ENCODE measurements around the gene GALNT15.

Gene GALNT15

DNA sequence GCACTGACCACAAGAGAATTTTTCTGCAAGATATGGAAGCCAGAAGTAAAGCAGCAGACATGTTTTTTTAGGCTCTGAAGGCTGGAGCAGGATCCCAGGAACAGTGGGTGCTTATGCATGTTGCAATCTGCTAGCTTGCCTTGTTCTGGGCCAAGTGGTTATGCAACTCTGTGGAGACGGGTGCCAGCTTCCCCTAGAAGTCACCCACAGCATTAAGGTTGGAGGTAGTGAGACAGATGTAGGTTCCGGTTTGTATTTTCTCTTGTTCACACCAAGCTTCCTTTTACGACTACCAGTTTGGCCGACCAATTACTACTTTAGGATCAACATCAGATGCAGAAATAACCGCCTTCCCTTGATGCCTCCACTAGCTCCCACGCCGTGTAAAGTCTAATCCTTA is 79.1 kb downstream of the GALNT15 start:
- Histone ChIP-seq H3K4me1 (ENCODE audit: insufficient read depth, low read length, poor library complexity, severe bottlenecking) (no peaks in the 10 kb centered on the region), H3K4me3 (ENCODE audit: low read length, poor library complexity, severe bottlenecking) (no peak overlapping the region), H3K79me2 (ENCODE audit: insufficient read depth, low read length) (no peaks in the 10 kb centered on the region), H3F3A (ENCODE audit: low read depth) (no peaks in the 10 kb centered on the region), H3K9ac (ENCODE audit: low read depth, low read length, poor library complexity, severe bottlenecking) (no peak overlapping the region), H3K9me3 (ENCODE audit: insufficient read depth, low read depth, low read length) (no peaks in the 10 kb centered on the region), H3K36me3 (ENCODE audit: insufficient read depth, low read length) (no peaks in the 10 kb centered on the region), H3K4me2 (ENCODE audit: low read depth, low read length, poor library complexity, severe bottlenecking) (no peak overlapping the region), H3K27me3 (ENCODE audit: insufficient read depth, low read length, poor library complexity, severe bottlenecking) (no peaks in the 10 kb centered on the region), H2AFZ (ENCODE audit: low read length) (no peak overlapping the region), H4K20me1 (ENCODE audit: insufficient read depth, low read length, poor library complexity, severe bottlenecking) (no peaks in the 10 kb centered on the region), H3K9me2 (replicated peaks; ENCODE audit: low read depth, low read length) (no peaks in the 10 kb centered on the region)
- no peak for TF ChIP-seq EZH2phosphoT487 (IDR thresholded peaks at IDR 0.05; ENCODE audit: borderline replicate concordance)
- TF ChIP-seq, protein P1, sequence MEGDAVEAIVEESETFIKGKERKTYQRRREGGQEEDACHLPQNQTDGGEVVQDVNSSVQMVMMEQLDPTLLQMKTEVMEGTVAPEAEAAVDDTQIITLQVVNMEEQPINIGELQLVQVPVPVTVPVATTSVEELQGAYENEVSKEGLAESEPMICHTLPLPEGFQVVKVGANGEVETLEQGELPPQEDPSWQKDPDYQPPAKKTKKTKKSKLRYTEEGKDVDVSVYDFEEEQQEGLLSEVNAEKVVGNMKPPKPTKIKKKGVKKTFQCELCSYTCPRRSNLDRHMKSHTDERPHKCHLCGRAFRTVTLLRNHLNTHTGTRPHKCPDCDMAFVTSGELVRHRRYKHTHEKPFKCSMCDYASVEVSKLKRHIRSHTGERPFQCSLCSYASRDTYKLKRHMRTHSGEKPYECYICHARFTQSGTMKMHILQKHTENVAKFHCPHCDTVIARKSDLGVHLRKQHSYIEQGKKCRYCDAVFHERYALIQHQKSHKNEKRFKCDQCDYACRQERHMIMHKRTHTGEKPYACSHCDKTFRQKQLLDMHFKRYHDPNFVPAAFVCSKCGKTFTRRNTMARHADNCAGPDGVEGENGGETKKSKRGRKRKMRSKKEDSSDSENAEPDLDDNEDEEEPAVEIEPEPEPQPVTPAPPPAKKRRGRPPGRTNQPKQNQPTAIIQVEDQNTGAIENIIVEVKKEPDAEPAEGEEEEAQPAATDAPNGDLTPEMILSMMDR (conservative IDR thresholded peaks at IDR 0.05; ENCODE audit: low read length) = no peak

DNA sequence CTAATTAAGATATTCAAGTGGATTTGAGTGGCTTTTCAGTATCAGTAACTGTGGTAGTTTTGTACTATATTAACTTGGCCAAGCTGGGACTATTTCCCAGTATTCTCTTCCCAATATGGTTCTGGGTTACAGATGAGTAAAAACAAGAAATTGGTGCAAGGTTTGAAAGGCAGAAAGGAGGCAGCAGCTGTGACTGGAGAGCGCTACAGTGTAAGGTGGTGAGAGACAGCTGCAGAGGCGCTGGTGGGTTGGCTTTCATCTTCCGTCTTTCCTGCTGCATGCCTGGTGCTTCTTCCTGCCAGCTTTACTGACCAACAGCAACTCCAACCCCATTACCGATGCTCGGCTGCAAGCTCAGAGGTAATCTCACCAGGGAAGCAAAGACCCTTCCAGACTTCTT is 80.4 kb downstream of the GALNT15 start:
- H3F3A ChIP-seq (ENCODE audit: low read depth) = no peaks in the 10 kb centered on the region
- H4K20me1 ChIP-seq (ENCODE audit: insufficient read depth, low read length, poor library complexity, severe bottlenecking) = no peaks in the 10 kb centered on the region
- H3K79me2 ChIP-seq (ENCODE audit: insufficient read depth, low read length) = no peaks in the 10 kb centered on the region
- no peaks in the 10 kb centered on the region for H3K9me2 ChIP-seq (replicated peaks; ENCODE audit: low read depth, low read length)
- H2AFZ ChIP-seq (ENCODE audit: low read length) = no peak overlapping the region
- no peaks in the 10 kb centered on the region for H3K9me3 ChIP-seq (ENCODE audit: insufficient read depth, low read depth, low read length)
- H3K4me1 ChIP-seq (ENCODE audit: insufficient read depth, low read length, poor library complexity, severe bottlenecking) = no peaks in the 10 kb centered on the region
- no peaks in the 10 kb centered on the region for H3K27me3 ChIP-seq (ENCODE audit: insufficient read depth, low read length, poor library complexity, severe bottlenecking)
- peaks cover 4% of the 10 kb centered on the region; the same call in 1 of the 2 replicates for H3K36me3 ChIP-seq (ENCODE audit: insufficient read depth, low read length)
- TF ChIP-seq, protein P1 (conservative IDR thresholded peaks at IDR 0.05; ENCODE audit: low read length) = no peak
- no peak for TF ChIP-seq EZH2phosphoT487 (IDR thresholded peaks at IDR 0.05; ENCODE audit: borderline replicate concordance)
- no peak overlapping the region for H3K4me2 ChIP-seq (ENCODE audit: low read depth, low read length, poor library complexity, severe bottlenecking)
- H3K9ac ChIP-seq (ENCODE audit: low read depth, low read length, poor library complexity, severe bottlenecking) = no peak overlapping the region
- no peak overlapping the region for H3K4me3 ChIP-seq (ENCODE audit: low read length, poor library complexity, severe bottlenecking)

GRCh38 chr3:16255326-16255725 is 80.8 kb downstream of the GALNT15 start:
- TF ChIP-seq, protein P1 (conservative IDR thresholded peaks at IDR 0.05; ENCODE audit: low read length) = no peak
- no peak for TF ChIP-seq EZH2phosphoT487 (IDR thresholded peaks at IDR 0.05; ENCODE audit: borderline replicate concordance)
- Histone ChIP-seq H3K9ac (ENCODE audit: low read depth, low read length, poor library complexity, severe bottlenecking) (no peak overlapping the region), H3K9me3 (ENCODE audit: insufficient read depth, low read depth, low read length) (no peaks in the 10 kb centered on the region), H3K27me3 (ENCODE audit: insufficient read depth, low read length, poor library complexity, severe bottlenecking) (no peaks in the 10 kb centered on the region), H3K9me2 (replicated peaks; ENCODE audit: low read depth, low read length) (no peaks in the 10 kb centered on the region), H2AFZ (ENCODE audit: low read length) (no peak overlapping the region), H3K79me2 (ENCODE audit: insufficient read depth, low read length) (no peaks in the 10 kb centered on the region), H3K4me2 (ENCODE audit: low read depth, low read length, poor library complexity, severe bottlenecking) (no peak overlapping the region), H3K4me3 (ENCODE audit: low read length, poor library complexity, severe bottlenecking) (no peak overlapping the region), H3K4me1 (ENCODE audit: insufficient read depth, low read length, poor library complexity, severe bottlenecking) (no peaks in the 10 kb centered on the region), H3K36me3 (ENCODE audit: insufficient read depth, low read length) (peaks cover 6% of the 10 kb centered on the region; the same call in 1 of the 2 replicates), H3F3A (ENCODE audit: low read depth) (no peaks in the 10 kb centered on the region), H4K20me1 (ENCODE audit: insufficient read depth, low read length, poor library complexity, severe bottlenecking) (no peaks in the 10 kb centered on the region)
